ENCODE measurements around the gene WDR7. TPM values are rescaled to one million over a fixed set of nuclear protein-coding genes. Genes with fewer than 3 reads are reported as not detected.

Gene WDR7
- total and polyA plus RNA-seq, 10 of the 15 experiments (the other 5 are each of a cell fraction or from before 2014, with no cell fraction given), result 2.8 to 16.5 (median 11.7) TPM

- TF ChIP-seq SMAD1 (IDR thresholded peaks at IDR 0.05; ENCODE audit: low read depth, partially characterized antibody), result peak; percentile 51
- TF ChIP-seq MTA2 (IDR thresholded peaks at IDR 0.05; ENCODE audit: low read depth), result peak; percentile 95
- 0 out of 2 replicates have a peak, but pooled peaks have one; percentile 72 for TF ChIP-seq CHD2 (IDR thresholded peaks at IDR 0.05; ENCODE audit: borderline replicate concordance, low read depth, low read length)
- no peak for TF ChIP-seq ATF3 (IDR thresholded peaks at IDR 0.05; ENCODE audit: borderline replicate concordance, extremely low read depth, low read depth, low read length)
- TF ChIP-seq CREB1 (IDR thresholded peaks at IDR 0.05; ENCODE audit: low read depth), result peak; percentile 69; the same call in 1 of the 2 replicates
- TF ChIP-seq MXI1 (IDR thresholded peaks at IDR 0.05; ENCODE audit: low read depth, low read length), result 0 out of 2 replicates have a peak, but pooled peaks have one; percentile 46
- TF ChIP-seq CEBPZ (IDR thresholded peaks at IDR 0.05; ENCODE audit: low read depth, low read length), result no peak
- TF ChIP-seq, protein P1, sequence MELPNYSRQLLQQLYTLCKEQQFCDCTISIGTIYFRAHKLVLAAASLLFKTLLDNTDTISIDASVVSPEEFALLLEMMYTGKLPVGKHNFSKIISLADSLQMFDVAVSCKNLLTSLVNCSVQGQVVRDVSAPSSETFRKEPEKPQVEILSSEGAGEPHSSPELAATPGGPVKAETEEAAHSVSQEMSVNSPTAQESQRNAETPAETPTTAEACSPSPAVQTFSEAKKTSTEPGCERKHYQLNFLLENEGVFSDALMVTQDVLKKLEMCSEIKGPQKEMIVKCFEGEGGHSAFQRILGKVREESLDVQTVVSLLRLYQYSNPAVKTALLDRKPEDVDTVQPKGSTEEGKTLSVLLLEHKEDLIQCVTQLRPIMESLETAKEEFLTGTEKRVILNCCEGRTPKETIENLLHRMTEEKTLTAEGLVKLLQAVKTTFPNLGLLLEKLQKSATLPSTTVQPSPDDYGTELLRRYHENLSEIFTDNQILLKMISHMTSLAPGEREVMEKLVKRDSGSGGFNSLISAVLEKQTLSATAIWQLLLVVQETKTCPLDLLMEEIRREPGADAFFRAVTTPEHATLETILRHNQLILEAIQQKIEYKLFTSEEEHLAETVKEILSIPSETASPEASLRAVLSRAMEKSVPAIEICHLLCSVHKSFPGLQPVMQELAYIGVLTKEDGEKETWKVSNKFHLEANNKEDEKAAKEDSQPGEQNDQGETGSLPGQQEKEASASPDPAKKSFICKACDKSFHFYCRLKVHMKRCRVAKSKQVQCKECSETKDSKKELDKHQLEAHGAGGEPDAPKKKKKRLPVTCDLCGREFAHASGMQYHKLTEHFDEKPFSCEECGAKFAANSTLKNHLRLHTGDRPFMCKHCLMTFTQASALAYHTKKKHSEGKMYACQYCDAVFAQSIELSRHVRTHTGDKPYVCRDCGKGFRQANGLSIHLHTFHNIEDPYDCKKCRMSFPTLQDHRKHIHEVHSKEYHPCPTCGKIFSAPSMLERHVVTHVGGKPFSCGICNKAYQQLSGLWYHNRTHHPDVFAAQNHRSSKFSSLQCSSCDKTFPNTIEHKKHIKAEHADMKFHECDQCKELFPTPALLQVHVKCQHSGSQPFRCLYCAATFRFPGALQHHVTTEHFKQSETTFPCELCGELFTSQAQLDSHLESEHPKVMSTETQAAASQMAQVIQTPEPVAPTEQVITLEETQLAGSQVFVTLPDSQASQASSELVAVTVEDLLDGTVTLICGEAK (IDR thresholded peaks at IDR 0.05; ENCODE audit: borderline replicate concordance), result peak; percentile 20; the same call in 1 of the 2 replicates
- peak; percentile 93 for TF ChIP-seq ZNF217 (IDR thresholded peaks at IDR 0.05)
- peak; percentile 88; the same call in 1 of the 2 replicates for TF ChIP-seq TARDBP (IDR thresholded peaks at IDR 0.05; ENCODE audit: borderline replicate concordance)
- no peak for TF ChIP-seq SUPT20H (IDR thresholded peaks at IDR 0.05; ENCODE audit: borderline replicate concordance, control insufficient read depth, low read depth, low read length)
- no peak for TF ChIP-seq RFX5 (IDR thresholded peaks at IDR 0.05; ENCODE audit: low read depth, low read length)
- TF ChIP-seq CBFB (IDR thresholded peaks at IDR 0.05; ENCODE audit: low read depth), result peak; percentile 100
- TF ChIP-seq SIX5 (IDR thresholded peaks at IDR 0.05; ENCODE audit: low read depth, low read length, severe bottlenecking), result no peak
- peak; percentile 70 for TF ChIP-seq IRF4 (IDR thresholded peaks at IDR 0.05; ENCODE audit: low read depth, low read length)
- TF ChIP-seq, protein P2, sequence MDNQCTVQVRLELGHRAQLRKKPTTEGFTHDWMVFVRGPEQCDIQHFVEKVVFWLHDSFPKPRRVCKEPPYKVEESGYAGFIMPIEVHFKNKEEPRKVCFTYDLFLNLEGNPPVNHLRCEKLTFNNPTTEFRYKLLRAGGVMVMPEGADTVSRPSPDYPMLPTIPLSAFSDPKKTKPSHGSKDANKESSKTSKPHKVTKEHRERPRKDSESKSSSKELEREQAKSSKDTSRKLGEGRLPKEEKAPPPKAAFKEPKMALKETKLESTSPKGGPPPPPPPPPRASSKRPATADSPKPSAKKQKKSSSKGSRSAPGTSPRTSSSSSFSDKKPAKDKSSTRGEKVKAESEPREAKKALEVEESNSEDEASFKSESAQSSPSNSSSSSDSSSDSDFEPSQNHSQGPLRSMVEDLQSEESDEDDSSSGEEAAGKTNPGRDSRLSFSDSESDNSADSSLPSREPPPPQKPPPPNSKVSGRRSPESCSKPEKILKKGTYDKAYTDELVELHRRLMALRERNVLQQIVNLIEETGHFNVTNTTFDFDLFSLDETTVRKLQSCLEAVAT (IDR thresholded peaks at IDR 0.05), result peak; percentile 96
- no peak for TF ChIP-seq SMAD5 (IDR thresholded peaks at IDR 0.05; ENCODE audit: low read depth)
- TF ChIP-seq KDM1A (IDR thresholded peaks at IDR 0.05; ENCODE audit: borderline replicate concordance), result no peak
- TF ChIP-seq, protein P3, sequence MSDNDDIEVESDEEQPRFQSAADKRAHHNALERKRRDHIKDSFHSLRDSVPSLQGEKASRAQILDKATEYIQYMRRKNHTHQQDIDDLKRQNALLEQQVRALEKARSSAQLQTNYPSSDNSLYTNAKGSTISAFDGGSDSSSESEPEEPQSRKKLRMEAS (IDR thresholded peaks at IDR 0.05; ENCODE audit: low read depth, low read length), result no peak; the same call in 1 of the 2 replicates
These were observed 426.8 kb downstream of the WDR7 start (continued) for GRCh38 chr18:57077786-57078552.
